ENCODE data around the gene ICAM2. TPM values are rescaled to one million over a fixed set of nuclear protein-coding genes. Genes with fewer than 3 reads are reported as not detected.

The ICAM2 gene
- total RNA-seq, 4 donors from 2014 or later = 7.2 to 71.1 (median 36.7) TPM

GRCh38 chr17:63997341-63998048 is 22.9 kb downstream of the ICAM2 start:
- H3K27me3 ChIP-seq = peaks cover 65% of the 10 kb centered on the region
- no peak for TF ChIP-seq POLR2AphosphoS5 (IDR thresholded peaks at IDR 0.05)
- no peak for TF ChIP-seq POLR2A (IDR thresholded peaks at IDR 0.05)
- no peak for TF ChIP-seq EP300 (IDR thresholded peaks at IDR 0.05)
- TF ChIP-seq CTCF (IDR thresholded peaks at IDR 0.05) = no peak
- peak overlapping the region in 1 of 2 donors; percentile 57 for H3K4me3 ChIP-seq
- peak overlapping the region in 2 of 4 donors; percentile 12 to 42 for H3K27ac ChIP-seq
- H3K4me1 ChIP-seq = peaks cover 0 to 19% (median 17%) of the 10 kb centered on the region in 3 donors
- no peak for ATAC-seq
- 14 to 26% methylated on average over 2 to 3 of the region's 19 CpGs for WGBS, 2 donors (ENCODE audit: low coverage in 1 of 2)
- no peaks in the 10 kb centered on the region for H3K9me3 ChIP-seq
- H3K36me3 ChIP-seq = no peaks in the 10 kb centered on the region

GRCh38 chr17:63996430-63997182 is 23.8 kb downstream of the ICAM2 start:
- Histone ChIP-seq H3K4me1 (peaks cover 0 to 19% (median 13%) of the 10 kb centered on the region in 3 donors), H3K27ac (no peak overlapping the region), H3K4me3 (no peak overlapping the region), H3K27me3 (peaks cover 66% of the 10 kb centered on the region), H3K36me3 (no peaks in the 10 kb centered on the region), H3K9me3 (no peaks in the 10 kb centered on the region)
- no peak for ATAC-seq
- WGBS, 2 donors (ENCODE audit: low coverage in 1 of 2) = 86 to 95% methylated on average over 9 to 11 of the region's 11 CpGs
- TF ChIP-seq POLR2A (IDR thresholded peaks at IDR 0.05) (no peak), CTCF (IDR thresholded peaks at IDR 0.05) (no peak), POLR2AphosphoS5 (IDR thresholded peaks at IDR 0.05) (no peak), EP300 (IDR thresholded peaks at IDR 0.05) (no peak)

GRCh38 chr17:63995626-63996025 is 24.8 kb downstream of the ICAM2 start:
- no peak for ATAC-seq
- Histone ChIP-seq H3K9me3 (no peaks in the 10 kb centered on the region), H3K4me1 (peaks cover 0 to 19% (median 7%) of the 10 kb centered on the region in 3 donors), H3K27ac (no peak overlapping the region), H3K4me3 (no peak overlapping the region), H3K27me3 (peaks cover 64% of the 10 kb centered on the region), H3K36me3 (no peaks in the 10 kb centered on the region)
- 77 to 92% methylated on average over 2 to 5 of the region's 5 CpGs for WGBS, 2 donors (ENCODE audit: low coverage in 1 of 2)
- TF ChIP-seq POLR2A (IDR thresholded peaks at IDR 0.05) = no peak
- no peak for TF ChIP-seq CTCF (IDR thresholded peaks at IDR 0.05)
- TF ChIP-seq EP300 (IDR thresholded peaks at IDR 0.05) = no peak

GRCh38 chr17:63993368-63993985 is 27.0 kb downstream of the ICAM2 start:
- TF ChIP-seq EP300 (IDR thresholded peaks at IDR 0.05) (no peak), POLR2A (IDR thresholded peaks at IDR 0.05) (no peak), POLR2AphosphoS5 (IDR thresholded peaks at IDR 0.05) (no peak), CTCF (IDR thresholded peaks at IDR 0.05) (no peak)
- no peak for ATAC-seq
- no CpG with 5 or more reads among the region's 3 CpGs for WGBS, 2 donors (ENCODE audit: low coverage in 1 of 2)

More at GRCh38 chr17:63993368-63993985, 27.0 kb downstream of the ICAM2 start:
- Histone ChIP-seq H3K9me3 (no peaks in the 10 kb centered on the region), H3K36me3 (no peaks in the 10 kb centered on the region), H3K4me1 (peaks cover 0 to 24% (median 7%) of the 10 kb centered on the region in 3 donors), H3K27me3 (peaks cover 65% of the 10 kb centered on the region), H3K4me3 (no peak overlapping the region), H3K27ac (no peak overlapping the region)

All from gastroesophageal sphincter (tissue), 4 donors.